GM19240 (cell line): ENCODE results near the gene STOML1.

Experiments used
- DNase-seq: peaks from one replicate; pipeline ENCODE4 v3.0.0; 2011; ENCODE audit warnings: low spot score; ENCODE audit not compliant: insufficient read length

STOML1 gene

DNA sequence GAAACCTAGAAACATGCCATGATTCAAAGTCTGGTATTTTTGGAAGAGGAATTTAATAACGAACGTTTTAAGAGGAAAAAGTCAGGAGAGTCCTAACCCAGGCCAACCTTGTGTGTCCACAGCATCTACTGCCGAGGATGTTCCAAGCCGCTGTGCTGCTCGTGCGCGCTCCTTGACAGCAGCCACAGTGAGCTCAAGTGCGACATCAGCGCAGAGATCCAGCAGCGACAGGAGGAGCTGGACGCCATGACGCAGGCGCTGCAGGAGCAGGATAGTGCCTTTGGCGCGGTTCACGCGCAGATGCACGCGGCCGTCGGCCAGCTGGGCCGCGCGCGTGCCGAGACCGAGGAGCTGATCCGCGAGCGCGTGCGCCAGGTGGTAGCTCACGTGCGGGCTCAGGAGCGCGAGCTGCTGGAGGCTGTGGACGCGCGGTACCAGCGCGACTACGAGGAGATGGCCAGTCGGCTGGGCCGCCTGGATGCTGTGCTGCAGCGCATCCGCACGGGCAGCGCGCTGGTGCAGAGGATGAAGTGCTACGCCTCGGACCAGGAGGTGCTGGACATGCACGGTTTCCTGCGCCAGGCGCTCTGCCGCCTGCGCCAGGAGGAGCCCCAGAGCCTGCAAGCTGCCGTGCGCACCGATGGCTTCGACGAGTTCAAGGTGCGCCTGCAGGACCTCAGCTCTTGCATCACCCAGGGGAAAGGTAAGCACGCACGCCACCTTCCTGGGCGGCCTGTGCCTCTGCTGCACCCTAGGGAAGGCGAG lies 30.8 kb upstream of the STOML1 start:
- no peak for DNase-seq

DNA sequence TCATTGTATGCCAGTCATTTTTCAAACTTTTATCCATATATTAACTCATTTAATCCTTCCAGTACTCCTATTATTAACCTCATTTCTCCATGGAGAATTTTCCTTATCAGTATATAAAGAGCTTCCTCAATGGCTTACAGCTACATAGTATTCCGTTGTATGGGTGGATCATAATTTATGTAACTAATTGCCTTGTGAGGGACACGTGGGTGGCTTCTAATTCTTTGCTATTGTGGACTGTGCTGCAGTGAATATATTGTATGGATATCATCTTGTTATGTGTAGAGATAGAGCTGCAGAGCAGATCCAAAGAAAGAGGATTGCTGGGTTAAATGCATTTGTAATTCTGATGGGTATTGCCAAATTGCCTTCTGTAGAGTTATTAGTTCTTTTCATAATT lies 27.6 kb upstream of the STOML1 start:
- DNase-seq = no peak

DNA sequence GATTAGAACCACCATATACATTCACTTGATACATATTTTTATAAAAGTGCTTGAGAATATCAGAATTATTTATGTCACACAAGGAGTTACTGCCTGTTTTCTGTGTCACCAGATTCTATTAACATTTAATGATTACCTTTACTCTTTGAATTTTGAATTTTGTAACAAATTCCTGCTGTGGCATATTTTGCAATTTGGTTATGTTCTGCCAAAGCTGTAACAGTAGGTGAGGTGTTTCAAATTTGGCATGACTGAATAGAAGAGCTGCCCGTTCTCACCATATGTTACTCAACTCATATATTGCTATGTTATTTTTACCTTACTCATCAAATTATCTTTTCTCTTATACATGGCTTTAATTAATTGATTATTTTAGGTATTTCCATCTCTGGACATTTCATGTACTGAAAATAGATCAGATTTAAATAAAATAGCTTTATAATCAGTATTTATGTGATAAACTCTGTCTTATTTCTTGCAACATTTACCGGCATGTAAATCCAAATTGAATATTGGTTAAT lies 21.3 kb upstream of the STOML1 start:
- no peak for DNase-seq

DNA sequence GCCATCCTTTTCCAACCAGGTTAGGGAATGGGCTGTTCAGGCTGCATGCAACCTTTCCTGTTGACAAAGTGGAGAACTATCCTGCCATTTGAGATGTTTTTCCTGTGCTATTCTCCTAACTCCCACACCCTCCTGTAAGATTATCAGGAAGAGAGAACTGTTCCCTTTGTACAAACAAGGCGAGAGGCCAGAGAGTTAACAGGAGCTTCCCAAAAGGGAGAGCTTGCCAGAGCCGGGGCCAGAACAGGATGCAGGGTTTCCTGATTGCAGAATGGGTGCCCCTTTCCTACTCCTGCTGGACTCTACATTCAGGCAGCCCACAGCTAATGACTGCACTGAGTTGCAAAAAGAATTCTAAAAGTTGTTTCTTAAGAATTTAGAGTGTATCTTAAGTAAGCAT lies 19.5 kb upstream of the STOML1 start:
- DNase-seq = no peak

DNA sequence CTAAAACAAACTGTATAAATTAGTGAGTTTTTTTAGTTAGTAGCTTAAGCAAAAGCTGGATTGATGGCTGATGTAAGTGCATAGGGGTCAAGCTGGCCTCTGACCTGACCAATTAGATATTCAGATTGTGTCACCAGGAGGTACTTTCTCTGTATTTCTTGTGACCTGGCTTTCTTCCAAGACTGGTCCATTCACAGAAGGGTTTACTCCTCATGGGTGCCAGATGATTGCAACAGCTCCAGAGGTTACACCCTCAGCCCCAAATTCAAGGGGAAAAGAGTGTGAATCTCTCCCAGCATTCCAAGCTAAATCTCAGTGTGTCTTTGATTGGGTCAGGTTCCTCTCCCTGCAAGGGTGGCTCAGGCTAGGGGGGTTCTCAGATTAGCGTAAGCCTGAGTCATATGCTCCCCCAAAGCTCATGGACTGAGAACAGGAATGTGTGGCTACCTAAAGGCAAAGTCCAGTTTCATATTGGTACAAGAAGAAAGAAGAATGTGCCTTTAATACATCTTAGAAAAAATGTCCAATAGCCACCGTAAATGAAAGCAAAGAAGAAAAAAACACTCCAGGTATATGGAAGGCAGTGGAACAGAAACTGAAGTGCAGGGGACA lies 18.9 kb upstream of the STOML1 start:
- DNase-seq = no peak

DNA sequence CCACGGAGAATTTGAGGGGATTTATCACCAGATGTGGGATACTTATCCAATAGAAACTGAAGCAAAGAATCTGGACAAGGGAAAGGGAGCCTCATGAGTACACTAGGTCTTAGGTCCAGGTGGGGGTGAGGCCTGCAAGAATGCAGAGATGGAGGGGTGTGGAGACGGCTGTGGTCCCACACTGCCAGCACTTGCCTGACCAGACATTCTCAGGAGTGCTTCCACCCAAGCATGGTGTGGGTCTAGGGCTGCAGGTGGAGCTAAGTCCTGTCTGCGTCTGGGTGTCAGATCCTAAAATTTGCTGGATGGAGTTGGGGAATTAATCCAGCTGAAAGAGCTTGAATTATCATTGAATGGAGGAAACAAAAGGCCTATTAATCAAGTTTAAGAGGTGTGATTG lies 16.8 kb upstream of the STOML1 start:
- no peak for DNase-seq

DNA sequence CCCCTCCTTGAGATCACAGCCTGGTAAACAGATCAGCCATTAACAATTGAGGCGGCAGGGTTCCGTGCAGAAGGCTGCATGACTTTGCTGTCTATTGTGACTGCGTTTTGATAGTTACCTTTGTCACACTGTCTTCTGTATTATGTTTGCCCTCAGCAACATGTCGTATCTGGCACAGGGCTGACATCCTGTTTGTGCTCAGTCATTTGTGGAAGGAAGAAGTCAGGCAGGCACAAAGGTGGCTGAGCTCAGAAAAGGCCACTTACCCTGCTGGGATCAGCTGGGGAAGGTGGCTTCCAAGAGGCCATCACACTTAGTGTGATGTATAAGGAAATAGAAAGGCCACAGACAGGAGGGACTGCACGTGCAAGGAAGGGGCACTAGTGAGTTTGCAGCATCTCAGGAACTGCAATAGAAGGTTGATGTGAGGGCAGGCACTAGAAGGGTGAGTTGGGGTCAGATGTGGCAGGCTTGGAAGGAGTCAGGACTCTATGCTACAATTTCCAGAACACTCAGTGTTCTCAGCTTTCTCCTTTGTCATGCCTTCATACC lies 15.8 kb upstream of the STOML1 start:
- no peak for DNase-seq

DNA sequence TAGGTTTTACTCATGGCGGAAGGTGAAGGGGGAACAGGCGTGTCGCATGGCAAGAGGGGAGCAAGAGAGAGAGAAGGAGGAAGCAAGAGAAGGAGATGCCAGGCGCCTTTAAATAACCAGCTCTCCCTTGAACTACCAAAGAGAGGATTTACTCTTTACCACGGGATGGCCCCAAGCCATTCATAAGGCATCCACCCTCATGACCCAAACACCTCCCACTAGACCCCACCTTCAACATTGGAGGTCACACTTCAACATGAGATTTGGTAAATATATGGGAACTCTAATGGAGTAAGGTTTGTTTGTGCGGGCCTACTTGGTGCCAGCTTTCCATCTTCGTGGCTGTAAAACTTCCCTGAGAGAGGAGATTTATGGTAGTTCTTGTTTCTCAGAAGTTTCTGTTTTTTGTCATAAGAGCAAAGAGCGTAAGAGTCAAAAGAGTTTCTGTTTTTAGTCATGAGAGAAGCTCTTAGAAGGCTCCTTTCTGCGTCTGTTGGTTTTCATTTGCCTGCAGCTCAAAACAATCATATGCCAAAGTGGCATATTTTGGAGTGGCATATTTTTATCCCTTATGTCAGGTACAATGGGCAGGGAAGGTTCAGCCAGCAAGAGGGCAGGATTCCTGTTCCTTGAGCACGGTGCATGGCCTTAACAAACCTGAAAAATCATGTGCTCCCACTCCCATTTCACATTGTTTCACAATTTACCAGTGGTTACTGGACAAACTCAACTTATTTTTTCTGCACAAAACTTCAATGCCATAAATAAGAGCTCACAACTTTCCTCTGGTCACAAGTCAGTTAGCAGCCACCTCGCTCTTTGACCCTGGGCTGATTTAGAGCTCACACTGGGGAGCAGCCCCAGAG lies 14.9 kb upstream of the STOML1 start:
- no peak for DNase-seq

DNA sequence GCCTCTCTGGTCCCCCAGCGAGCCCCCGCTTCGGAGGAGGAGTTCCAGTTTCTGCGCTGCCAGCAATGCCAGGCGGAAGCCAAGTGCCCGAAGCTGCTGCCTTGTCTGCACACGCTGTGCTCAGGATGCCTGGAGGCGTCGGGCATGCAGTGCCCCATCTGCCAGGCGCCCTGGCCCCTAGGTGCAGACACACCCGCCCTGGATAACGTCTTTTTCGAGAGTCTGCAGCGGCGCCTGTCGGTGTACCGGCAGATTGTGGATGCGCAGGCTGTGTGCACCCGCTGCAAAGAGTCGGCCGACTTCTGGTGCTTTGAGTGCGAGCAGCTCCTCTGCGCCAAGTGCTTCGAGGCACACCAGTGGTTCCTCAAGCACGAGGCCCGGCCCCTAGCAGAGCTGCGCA lies 5.9 kb upstream of the STOML1 start:
- no peak for DNase-seq

DNA sequence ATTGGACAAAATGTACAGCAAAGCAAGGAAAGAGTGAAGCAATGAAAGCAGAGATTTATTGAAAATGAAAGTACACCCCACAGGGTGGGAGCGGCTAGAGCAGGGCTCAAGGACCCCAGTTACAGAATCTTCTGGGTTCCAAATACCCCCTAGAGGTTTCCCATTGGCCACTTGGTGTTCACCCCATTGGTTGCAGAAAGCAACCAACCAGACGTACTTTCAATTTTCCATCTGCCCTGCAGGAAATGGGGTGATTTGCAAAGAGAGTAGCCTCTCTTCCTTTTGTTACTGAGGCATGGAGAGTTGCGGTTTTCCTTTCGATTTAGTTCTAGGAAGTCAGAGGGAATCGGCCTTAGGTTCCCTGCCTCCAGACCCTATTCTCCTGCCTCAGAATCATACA lies 4.8 kb upstream of the STOML1 start:
- no peak for DNase-seq

DNA sequence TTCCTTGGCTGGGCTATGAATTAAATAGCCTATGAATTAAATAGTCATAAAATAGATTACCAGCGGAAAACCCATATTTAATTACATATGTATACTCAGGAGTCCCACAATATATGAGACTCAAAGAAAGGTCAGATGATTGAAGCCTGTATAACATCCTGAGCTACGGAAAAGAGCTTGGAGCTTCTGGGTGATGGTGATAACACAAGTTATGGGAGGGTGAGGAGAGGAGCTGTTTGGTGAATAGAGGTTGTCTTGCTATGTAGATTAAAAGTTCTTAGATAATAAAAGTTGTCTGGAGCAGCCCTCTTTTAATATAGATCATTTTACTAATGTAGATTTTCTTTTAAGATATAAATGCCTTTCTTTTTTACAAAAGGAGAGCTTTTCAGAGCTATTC lies 4.2 kb upstream of the STOML1 start:
- no peak for DNase-seq

DNA sequence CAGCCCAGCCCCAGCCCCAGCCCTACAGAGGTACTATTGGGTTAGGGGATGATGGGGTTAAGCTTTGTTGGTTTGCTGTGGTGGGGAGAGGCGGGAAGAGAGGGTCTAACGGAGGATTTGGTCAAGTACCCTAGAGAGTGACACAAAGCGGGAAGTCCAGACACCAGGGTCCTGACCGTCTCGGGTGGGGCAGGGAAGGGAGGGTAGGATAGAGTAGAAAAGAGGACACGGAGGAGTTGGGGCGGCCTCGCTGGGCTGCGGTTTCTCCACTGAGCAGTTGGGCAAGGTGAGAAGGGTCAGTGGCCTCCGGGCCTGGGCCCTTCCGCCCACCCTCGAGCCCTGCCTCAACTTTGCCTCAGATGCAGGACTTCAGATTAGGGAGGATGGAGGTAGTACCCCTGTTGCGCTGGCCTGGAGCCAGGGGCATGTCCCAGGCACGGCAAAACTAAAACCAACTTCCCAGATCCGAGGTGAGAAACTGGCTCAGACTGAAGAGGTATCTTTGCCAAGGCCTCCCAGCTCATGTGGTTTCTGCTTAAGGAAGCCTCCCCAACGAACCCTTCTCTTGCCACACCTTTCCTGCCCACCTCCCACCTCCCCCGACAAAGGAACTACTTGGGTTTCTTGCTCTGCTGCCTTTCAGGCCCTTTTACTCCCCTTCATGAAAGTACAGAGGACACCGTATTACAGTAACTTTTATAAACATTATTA lies 3.0 kb upstream of the STOML1 start:
- no peak for DNase-seq

DNA sequence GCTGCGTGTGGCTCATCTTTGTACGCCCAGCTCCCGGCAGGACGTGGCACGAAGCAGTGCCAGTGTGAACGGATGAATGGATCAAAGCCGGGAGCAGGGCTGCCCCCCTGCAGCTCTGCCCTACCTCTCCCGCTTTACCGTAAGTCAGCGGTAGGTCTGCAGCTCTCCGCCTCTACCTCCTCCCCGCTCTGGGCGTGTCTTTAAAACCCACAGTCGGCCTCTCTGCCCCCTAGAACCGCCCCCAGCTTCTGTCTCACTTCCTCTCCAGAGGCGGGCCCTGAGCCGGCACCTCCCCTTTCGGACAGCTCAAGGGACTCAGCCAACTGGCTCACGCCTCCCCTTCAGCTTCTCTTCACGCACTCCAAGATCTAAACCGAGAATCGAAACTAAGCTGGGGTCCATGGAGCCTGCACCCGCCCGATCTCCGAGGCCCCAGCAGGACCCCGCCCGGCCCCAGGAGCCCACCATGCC lies 2.4 kb upstream of the STOML1 start, which contains the start of gene PML:
Gene PML, plus strand, starts transcription at position 304 of the 471 bp plus-strand sequence. Its CDS starts 97 bp downstream, at position 401.
- DNase-seq = peak; percentile 96

DNA sequence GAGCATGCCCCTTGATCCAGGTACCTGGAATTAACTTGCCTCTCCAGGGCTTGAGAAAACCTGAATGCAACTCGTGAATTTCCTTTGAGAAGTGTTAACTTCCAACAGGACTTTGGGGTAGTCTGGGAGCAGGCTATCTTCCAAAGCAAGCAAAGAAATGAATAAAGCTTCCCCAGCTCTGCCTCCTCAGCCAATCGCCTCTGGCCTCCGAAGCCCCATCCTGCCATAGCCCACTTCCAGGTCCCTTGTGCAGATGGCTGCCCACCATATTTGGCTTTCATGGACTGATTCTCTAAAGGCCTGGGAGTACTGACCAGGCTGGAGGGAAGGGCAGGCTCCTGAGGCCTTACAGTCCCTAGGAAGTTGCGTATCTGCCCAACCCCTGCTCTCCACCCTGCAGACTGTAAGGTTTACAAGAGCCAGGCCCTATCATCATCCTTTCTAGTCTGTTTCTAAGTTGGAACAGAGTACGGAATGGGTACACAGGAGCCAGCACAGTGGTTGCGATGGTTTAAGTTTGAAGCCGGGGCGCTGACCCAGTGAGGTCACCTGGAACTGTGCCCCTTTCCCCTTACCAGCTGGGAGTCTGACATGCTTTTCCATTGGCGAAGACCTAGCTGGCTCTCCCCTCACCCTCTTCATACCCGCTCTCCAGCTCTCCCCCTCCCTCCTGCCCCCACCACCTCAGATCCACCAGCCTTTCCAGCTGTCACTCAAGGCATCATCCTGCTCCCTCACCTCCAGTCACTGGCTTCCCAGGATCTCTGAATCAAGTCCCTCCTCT lies 1.3 kb upstream of the STOML1 start:
- DNase-seq = no peak

DNA sequence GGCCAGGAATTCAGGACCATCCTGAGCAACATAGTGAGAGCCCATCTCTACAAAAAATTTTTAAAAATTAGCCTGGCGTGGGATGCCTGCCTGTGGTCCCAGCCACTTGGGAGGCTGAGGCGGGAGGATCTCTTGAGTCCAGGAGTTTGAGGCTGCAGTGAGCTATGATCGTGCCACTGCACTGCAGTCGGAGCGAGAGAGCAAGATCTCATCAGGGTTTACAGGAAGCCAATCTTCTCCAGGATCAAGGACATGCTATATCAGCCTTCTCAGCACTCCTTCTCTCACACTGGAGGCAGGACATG lies 451 bp upstream of the STOML1 start:
- DNase-seq = no peak

DNA sequence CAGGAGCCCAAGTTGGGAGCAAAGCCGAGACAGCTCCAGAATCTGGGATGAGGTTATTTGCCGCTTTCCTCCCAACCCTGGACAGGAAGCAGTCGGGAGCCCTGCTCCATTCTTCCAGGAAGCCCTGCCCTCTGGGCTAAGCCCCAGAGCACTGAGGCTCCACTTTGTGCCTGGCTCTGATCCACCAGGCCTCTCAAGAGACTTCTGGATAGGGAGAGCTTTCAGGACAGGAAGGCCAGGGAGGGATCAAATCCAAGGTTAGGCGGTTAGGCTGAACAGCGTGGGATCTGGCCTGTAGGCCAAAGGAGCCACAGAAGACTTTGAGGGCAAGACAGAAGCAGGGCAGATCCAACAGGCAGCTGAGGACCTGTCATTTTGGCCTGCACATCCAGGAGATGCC lies 835 bp downstream of the STOML1 start:
- DNase-seq = no peak

DNA sequence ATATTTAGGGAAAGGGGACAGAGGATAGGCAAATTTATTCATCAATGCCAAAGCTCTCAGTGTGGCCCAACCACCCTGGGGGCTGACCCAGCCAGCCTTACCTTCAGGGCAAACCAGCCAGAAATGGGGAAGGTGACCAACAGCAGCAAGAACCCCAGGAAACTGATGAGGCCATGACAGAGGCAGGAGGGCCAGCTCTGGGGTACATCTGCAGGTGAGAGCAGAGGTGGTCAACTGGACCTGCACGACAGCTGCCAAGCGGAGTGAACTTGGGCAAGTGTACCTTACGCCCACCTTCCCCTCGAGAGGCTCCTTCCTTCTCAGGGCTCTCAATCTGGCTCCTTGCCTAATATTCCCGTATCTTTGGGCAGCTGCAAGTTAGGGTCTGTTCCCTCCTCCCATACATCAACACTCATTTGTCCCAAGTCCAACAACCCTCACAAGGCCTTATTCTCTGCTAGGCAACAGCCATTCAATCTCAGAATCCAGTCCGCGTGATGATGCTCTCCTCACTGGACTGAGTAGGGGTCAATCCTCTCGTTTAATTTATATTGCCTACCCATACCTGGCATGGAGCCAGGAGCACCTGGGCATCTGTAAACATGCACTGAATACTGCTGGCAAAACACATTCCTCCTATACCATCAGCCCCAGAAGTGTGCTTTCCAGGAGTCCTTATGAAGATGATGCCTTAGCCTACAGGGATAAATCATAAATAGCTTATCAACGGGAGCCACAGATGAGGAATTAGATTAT lies 1.7 kb downstream of the STOML1 start:
- DNase-seq = no peak

DNA sequence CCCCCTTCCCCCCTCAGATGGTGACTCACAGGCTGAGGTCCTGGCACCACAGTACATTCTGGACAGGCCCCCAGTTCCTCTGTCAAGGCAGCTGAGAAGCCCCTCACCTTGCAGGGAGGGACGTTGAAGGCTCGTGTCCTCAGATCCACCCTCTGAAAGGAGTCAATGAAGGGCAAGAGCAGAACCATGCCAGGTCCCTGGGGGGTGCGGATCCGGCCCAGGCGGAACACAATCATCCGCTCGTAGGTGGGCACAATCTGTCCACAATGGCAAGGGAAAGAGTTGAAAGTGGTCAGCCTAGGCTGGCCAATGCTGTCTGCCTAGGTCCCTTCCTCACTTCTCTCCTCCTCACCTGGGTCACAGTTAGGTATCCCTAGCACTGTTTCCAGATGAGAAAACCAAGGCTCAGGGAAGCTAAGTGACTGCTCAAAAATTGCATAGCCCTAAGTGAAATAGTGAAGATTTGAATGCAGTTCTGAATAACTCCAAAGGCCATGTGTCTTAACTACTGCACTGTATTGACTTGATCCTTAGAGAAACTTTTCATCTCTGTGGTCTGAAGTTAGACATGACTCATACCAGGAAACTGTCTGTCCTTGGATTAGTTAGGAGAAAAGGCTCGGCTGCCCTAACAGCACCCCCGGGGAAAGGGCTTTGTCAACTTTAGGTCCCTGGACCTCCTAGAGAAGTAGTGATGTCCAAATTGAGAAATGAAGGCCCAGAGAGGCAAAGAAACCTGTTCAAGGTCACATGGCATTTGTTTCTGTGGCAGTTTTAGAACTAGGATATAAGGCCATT lies 2.9 kb downstream of the STOML1 start:
- DNase-seq = no peak

DNA sequence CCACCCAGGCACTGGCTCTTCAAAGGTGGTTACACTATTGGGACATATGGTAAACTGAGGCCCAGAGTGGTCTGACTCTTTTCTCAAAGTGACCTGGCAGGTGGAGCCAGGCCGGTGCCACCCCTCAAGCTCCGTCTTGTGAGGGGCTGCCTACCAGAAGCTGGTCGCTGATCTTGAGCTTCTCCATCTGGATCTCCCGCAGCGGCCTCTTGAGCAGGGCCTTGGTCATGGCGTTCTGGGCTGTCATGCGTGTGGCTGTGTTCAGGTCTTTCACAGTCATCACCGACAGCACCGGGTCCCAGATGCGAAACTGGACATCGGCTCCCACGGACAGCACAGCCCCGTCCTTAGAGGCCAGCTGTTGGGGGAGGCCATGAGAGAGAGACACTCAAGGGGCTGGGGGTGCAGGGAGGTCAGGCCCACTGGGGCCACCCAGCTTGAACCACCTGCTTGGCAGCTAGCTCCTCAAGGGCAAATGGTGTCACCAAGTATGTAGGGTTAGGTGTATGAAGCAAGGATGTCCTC lies 3.6 kb downstream of the STOML1 start:
- DNase-seq = no peak
